OCI-LY1 (cell line): Measurements from ENCODE around the gene RAI14.

Experiments
- H2AFZ ChIP-seq: fragments of 200-600 bp; sonication (generic), shearing (Covaris generic); 2 replicates; pipeline ENCODE4 v1.6.0; 2014; ENCODE audit warnings: antibody characterized with exemption, mild to moderate bottlenecking, low read length
- H3F3A ChIP-seq: fragments of 200-600 bp; sonication (generic), shearing (Covaris generic); 2 replicates; pipeline ENCODE4 v1.6.0; 2014; ENCODE audit warnings: mild to moderate bottlenecking, antibody characterized with exemption, low read length, moderate library complexity; ENCODE audit not compliant: insufficient read depth
- H3K27ac ChIP-seq: fragments of 200-600 bp; sonication (generic); 2 replicates; pipeline ENCODE4 v1.5.1; 2014; ENCODE audit warnings: low read length, mixed run types, mild to moderate bottlenecking, low read depth; ENCODE audit not compliant: poor library complexity, severe bottlenecking
- H3K27me3 ChIP-seq: fragments of 200-600 bp; sonication (generic); 2 replicates; pipeline ENCODE4 v1.6.0; 2014; ENCODE audit warnings: antibody characterized with exemption, mild to moderate bottlenecking, low read length, moderate library complexity; ENCODE audit not compliant: insufficient read depth
- H3K36me3 ChIP-seq: fragments of 200-600 bp; sonication (generic); 2 replicates; pipeline ENCODE4 v1.6.1; 2014; ENCODE audit warnings: mild to moderate bottlenecking, antibody characterized with exemption, low read length, moderate library complexity, mixed read lengths; ENCODE audit not compliant: insufficient read depth
- H3K4me1 ChIP-seq: fragments of 200-600 bp; sonication (generic); 2 replicates; pipeline ENCODE4 v1.5.1; 2014; ENCODE audit warnings: mild to moderate bottlenecking, low read length, moderate library complexity; ENCODE audit not compliant: insufficient read depth, severe bottlenecking
- H3K4me2 ChIP-seq: fragments of 200-600 bp; sonication (generic), shearing (Covaris generic); 2 replicates; pipeline ENCODE4 v1.6.1; 2014; ENCODE audit warnings: low read length
- H3K4me3 ChIP-seq: fragments of 200-600 bp; sonication (generic); 2 replicates; pipeline ENCODE4 v1.5.1; 2014; ENCODE audit warnings: low read length, low read depth, mild to moderate bottlenecking, mixed read lengths; ENCODE audit not compliant: poor library complexity, severe bottlenecking
- H3K79me2 ChIP-seq: fragments of 200-600 bp; shearing (Covaris generic); 2 replicates; pipeline ENCODE4 v1.6.1; 2016; ENCODE audit warnings: mixed run types, low read length, mixed read lengths; ENCODE audit not compliant: insufficient read depth
- H3K9ac ChIP-seq: fragments of 200-600 bp; sonication (generic), shearing (Covaris generic); 2 replicates; pipeline ENCODE4 v1.6.1; 2014; ENCODE audit warnings: mild to moderate bottlenecking, low read length, mixed read lengths
- H3K9me2 ChIP-seq: fragments of 200-600 bp; sonication (generic), shearing (Covaris generic); 2 replicates; pipeline ENCODE4 v1.6.1; 2014; ENCODE audit warnings: low read depth, mild to moderate bottlenecking, low read length, mixed read lengths
- H3K9me3 ChIP-seq: fragments of 200-600 bp; shearing (Covaris generic); 2 replicates; pipeline ENCODE4 v1.6.1; 2014; ENCODE audit warnings: low read length, mixed read lengths
- H4K20me1 ChIP-seq: fragments of 200-600 bp; sonication (generic), shearing (Covaris generic); 2 replicates; pipeline ENCODE4 v1.6.0; 2016; ENCODE audit warnings: mild to moderate bottlenecking, low read length; ENCODE audit not compliant: insufficient read depth
- CTCF ChIP-seq: fragments of 200-600 bp; sonication (generic), shearing (Covaris generic); IDR thresholded peaks from 2 replicates; pipeline ENCODE4 v1.5.1; 2017; ENCODE audit warnings: mild to moderate bottlenecking, antibody characterized with exemption, low read length, moderate library complexity, mixed read lengths
- EZH2 ChIP-seq: fragments of 200-600 bp; sonication (generic), shearing (Covaris generic); IDR thresholded peaks from 2 replicates; pipeline ENCODE4 v1.8.0; 2017; ENCODE audit warnings: borderline replicate concordance, mixed run types, mild to moderate bottlenecking, antibody characterized with exemption, low read length, moderate library complexity, mixed read lengths

Gene RAI14

GRCh38 chr5:34767180-34767579, 111.1 kb downstream of the RAI14 start:
- Histone ChIP-seq H3K27me3 (no peaks in the 10 kb centered on the region), H3K4me2 (no peak overlapping the region), H3K9ac (no peak overlapping the region), H4K20me1 (no peaks in the 10 kb centered on the region), H3K4me1 (no peaks in the 10 kb centered on the region), H3K9me3 (no peaks in the 10 kb centered on the region), H3K27ac (no peak overlapping the region), H3F3A (no peaks in the 10 kb centered on the region), H3K4me3 (no peak overlapping the region), H3K79me2 (no peaks in the 10 kb centered on the region), H3K36me3 (no peaks in the 10 kb centered on the region), H3K9me2 (no peaks in the 10 kb centered on the region), H2AFZ (no peak overlapping the region)
- TF ChIP-seq CTCF (no peak), EZH2 (no peak)

- no peaks in the 10 kb centered on the region for H3F3A ChIP-seq
- H3K27me3 ChIP-seq = no peaks in the 10 kb centered on the region
- no peaks in the 10 kb centered on the region for H4K20me1 ChIP-seq
- no peak overlapping the region for H2AFZ ChIP-seq
- H3K9me3 ChIP-seq = no peaks in the 10 kb centered on the region
- H3K4me1 ChIP-seq = no peaks in the 10 kb centered on the region
- H3K9ac ChIP-seq = no peak overlapping the region
- no peaks in the 10 kb centered on the region for H3K9me2 ChIP-seq
- no peak overlapping the region for H3K27ac ChIP-seq
- H3K4me3 ChIP-seq = no peak overlapping the region
- H3K79me2 ChIP-seq = no peaks in the 10 kb centered on the region
- H3K4me2 ChIP-seq = no peak overlapping the region
- TF ChIP-seq CTCF (no peak), EZH2 (no peak)
- H3K36me3 ChIP-seq = no peaks in the 10 kb centered on the region
These were observed 114.4 kb downstream of the RAI14 start for GRCh38 chr5:34770486-34770885.

GRCh38 chr5:34771076-34771475, 114.9 kb downstream of the RAI14 start:
- H3K9me3 ChIP-seq = no peaks in the 10 kb centered on the region
- H3K27ac ChIP-seq = no peak overlapping the region
- H3K79me2 ChIP-seq = no peaks in the 10 kb centered on the region
- H2AFZ ChIP-seq = no peak overlapping the region
- no peaks in the 10 kb centered on the region for H3K4me1 ChIP-seq
- no peaks in the 10 kb centered on the region for H3F3A ChIP-seq
- TF ChIP-seq CTCF = no peak
- no peak for TF ChIP-seq EZH2
- H3K27me3 ChIP-seq = no peaks in the 10 kb centered on the region
- H4K20me1 ChIP-seq = no peaks in the 10 kb centered on the region
- H3K36me3 ChIP-seq = no peaks in the 10 kb centered on the region
- H3K4me3 ChIP-seq = no peak overlapping the region
- H3K4me2 ChIP-seq = no peak overlapping the region
- no peak overlapping the region for H3K9ac ChIP-seq
- no peaks in the 10 kb centered on the region for H3K9me2 ChIP-seq
